Measurements from ENCODE around the gene FHOD3. TPM values are rescaled to one million over a fixed set of nuclear protein-coding genes. Genes with fewer than 3 reads are reported as not detected.

FHOD3 gene
- total RNA-seq, 1 experiment from 2014 or later, result 2.9 TPM

GRCh38 chr18:36294031-36294430 is 3.5 kb upstream of the FHOD3 start:
- no peak for DNase-seq
- no TSS peak for BruUV-seq (replicated peaks)
- Mint-ChIP-seq H3K36me3 (ENCODE audit: insufficient read depth, unreplicated experiment) (no peaks in the 10 kb centered on the region), H3K27ac (ENCODE audit: unreplicated experiment) (no peak overlapping the region), H3K9me3 (ENCODE audit: low read depth, unreplicated experiment) (no peaks in the 10 kb centered on the region), H3K27me3 (ENCODE audit: unreplicated experiment) (peaks cover 11% of the 10 kb centered on the region), H3K4me1 (ENCODE audit: low read depth, unreplicated experiment) (no peaks in the 10 kb centered on the region), H3K4me3 (ENCODE audit: low read depth, unreplicated experiment) (no peak overlapping the region)
- CTCF ChIA-PET, result no interaction called here
- no peak for TF ChIP-seq CTCF (IDR thresholded peaks at IDR 0.05; ENCODE audit: unreplicated experiment)
- intact Hi-C loops (cut with micrococcal nuclease; ENCODE audit: unreplicated experiment), result no loop called here

- DNase-seq, result no peak
- intact Hi-C loops (cut with micrococcal nuclease; ENCODE audit: unreplicated experiment), result loop anchor here (5.0 kb wide), 1 partner anchor 117 kb away; no protein-coding TSS in a partner anchor
- H3K4me1 Mint-ChIP-seq (ENCODE audit: low read depth, unreplicated experiment), result no peaks in the 10 kb centered on the region
- no TSS peak for BruUV-seq (replicated peaks)
- no peaks in the 10 kb centered on the region for H3K36me3 Mint-ChIP-seq (ENCODE audit: insufficient read depth, unreplicated experiment)
- no peak overlapping the region for H3K27ac Mint-ChIP-seq (ENCODE audit: unreplicated experiment)
- CTCF ChIA-PET, result interaction anchor here (0.6 kb wide), 1 partner anchor 14 kb away, joined by 3 read pairs; no protein-coding TSS in a partner anchor
- peaks cover 11% of the 10 kb centered on the region for H3K27me3 Mint-ChIP-seq (ENCODE audit: unreplicated experiment)
- H3K9me3 Mint-ChIP-seq (ENCODE audit: low read depth, unreplicated experiment), result no peaks in the 10 kb centered on the region
- no peak for TF ChIP-seq CTCF (IDR thresholded peaks at IDR 0.05; ENCODE audit: unreplicated experiment)
- no peak overlapping the region for H3K4me3 Mint-ChIP-seq (ENCODE audit: low read depth, unreplicated experiment)
These were observed 2.3 kb upstream of the FHOD3 start for GRCh38 chr18:36295214-36295613.

GRCh38 chr18:36295880-36296301 is 1.6 kb upstream of the FHOD3 start:
- no peaks in the 10 kb centered on the region for H3K9me3 Mint-ChIP-seq (ENCODE audit: low read depth, unreplicated experiment)
- no TSS peak for BruUV-seq (replicated peaks)
- no peak overlapping the region for H3K4me3 Mint-ChIP-seq (ENCODE audit: low read depth, unreplicated experiment)
- TF ChIP-seq CTCF (IDR thresholded peaks at IDR 0.05; ENCODE audit: unreplicated experiment), result no peak
- intact Hi-C loops (cut with micrococcal nuclease; ENCODE audit: unreplicated experiment), result loop anchor here (2.0 to 5.0 kb wide), 3 partner anchors 77 to 277 kb away; no protein-coding TSS in a partner anchor
- no peaks in the 10 kb centered on the region for H3K36me3 Mint-ChIP-seq (ENCODE audit: insufficient read depth, unreplicated experiment)
- DNase-seq, result no peak
- no peak overlapping the region for H3K27ac Mint-ChIP-seq (ENCODE audit: unreplicated experiment)
- CTCF ChIA-PET, result interaction anchor here (0.6 kb wide), 1 partner anchor 76 kb away, joined by 3 read pairs; no protein-coding TSS in a partner anchor
- peaks cover 11% of the 10 kb centered on the region for H3K27me3 Mint-ChIP-seq (ENCODE audit: unreplicated experiment)
- no peaks in the 10 kb centered on the region for H3K4me1 Mint-ChIP-seq (ENCODE audit: low read depth, unreplicated experiment)

- Mint-ChIP-seq H3K4me1 (ENCODE audit: low read depth, unreplicated experiment) (no peaks in the 10 kb centered on the region), H3K4me3 (ENCODE audit: low read depth, unreplicated experiment) (no peak overlapping the region), H3K36me3 (ENCODE audit: insufficient read depth, unreplicated experiment) (no peaks in the 10 kb centered on the region), H3K27ac (ENCODE audit: unreplicated experiment) (no peak overlapping the region), H3K27me3 (ENCODE audit: unreplicated experiment) (peaks cover 11% of the 10 kb centered on the region), H3K9me3 (ENCODE audit: low read depth, unreplicated experiment) (no peaks in the 10 kb centered on the region)
- no TSS peak for BruUV-seq (replicated peaks)
- DNase-seq, result peak; percentile 83
- CTCF ChIA-PET, result interaction anchor here (0.6 to 2.4 kb wide), 2 partner anchors 13 to 530 kb away, joined by 3 to 9 read pairs; no protein-coding TSS in a partner anchor
- no peak for TF ChIP-seq CTCF (IDR thresholded peaks at IDR 0.05; ENCODE audit: unreplicated experiment)
- intact Hi-C loops (cut with micrococcal nuclease; ENCODE audit: unreplicated experiment), result loop anchor here (2.0 to 5.0 kb wide), 3 partner anchors 76 to 276 kb away; no protein-coding TSS in a partner anchor
These were observed 680 bp upstream of the FHOD3 start for GRCh38 chr18:36296650-36297416.
